Measurements from ENCODE around the gene TBK1. TPM values are rescaled to one million over a fixed set of nuclear protein-coding genes. Genes with fewer than 3 reads are reported as not detected.
A peak's percentile ranks its signal among the peaks of the same experiment; 100 is the strongest.

The TBK1 gene
- total RNA-seq (2021) (30.2 and 33.8 TPM in 2 replicates), Bru-seq, nascent RNA (percentile 93 among the genes with signal in this experiment), BruChase-seq, experiment 1, labeled RNA remaining after a 2-hour chase (percentile 91 among the genes with signal in this experiment), BruChase-seq, experiment 2, labeled RNA remaining after a 6-hour chase (percentile 80 among the genes with signal in this experiment)
- long read RNA-seq, transcript TBK1-201 (21 exons, 3,256 nt), result major isoform, 51 of 79 reads
- long read RNA-seq, partial matches to known transcripts, result 17 of 79 reads
- long read RNA-seq, other reads (novel, unspliced or antisense), result 11 of 79 reads

- TF ChIP-seq EZH2 (IDR thresholded peaks at IDR 0.05; ENCODE audit: borderline replicate concordance, low read depth, low read length, poor library complexity, severe bottlenecking), result no peak
- no peak for TF ChIP-seq CTCF (conservative IDR thresholded peaks at IDR 0.05; ENCODE audit: low read depth, low read length)
- H3K27ac ChIP-seq (ENCODE audit: low read depth, low read length, poor library complexity, severe bottlenecking), result peak within 1 kb of the TSS; percentile 87
- peaks cover 31% of the 10 kb centered on the region for H3K36me3 ChIP-seq (ENCODE audit: insufficient read depth, low read length, poor library complexity, severe bottlenecking)
- intact Hi-C loops (cut with micrococcal nuclease; ENCODE audit: unreplicated experiment), result loop anchor here (10.0 kb wide), 1 partner anchor 243 kb away; no protein-coding TSS in a partner anchor
- peak; percentile 74 for DNase-seq (ENCODE audit: low spot score)
- ChIA-PET POLR2A (ENCODE audit: low non-redundant PET) (no interaction called here), CTCF (no interaction called here)
- no peaks in the 10 kb centered on the region for H3K9me3 ChIP-seq (ENCODE audit: low read depth, low read length, poor library complexity, severe bottlenecking)
- no peaks in the 10 kb centered on the region for H3K27me3 ChIP-seq (replicated peaks; ENCODE audit: insufficient read depth, low read depth, low read length, poor library complexity)
- peak within 1 kb of the TSS; percentile 90 for H3K4me3 ChIP-seq (ENCODE audit: low read depth, low read length, poor library complexity, severe bottlenecking)
- peaks cover 11% of the 10 kb centered on the region for H3K4me1 ChIP-seq (ENCODE audit: insufficient read depth, low read length, poor library complexity, severe bottlenecking)
- BruUV-seq (replicated peaks), result no TSS peak
Observed at GRCh38 chr12:64451687-64452558, at the start of gene TBK1. TSS of gene TBK1 (plus strand) at chr12:64452120. CDS start at chr12:64455871, 3,751 bp downstream.

- intact Hi-C loops (cut with micrococcal nuclease; ENCODE audit: unreplicated experiment), result no loop called here
- DNase-seq (ENCODE audit: low spot score), result no peak
- TF ChIP-seq CTCF (conservative IDR thresholded peaks at IDR 0.05; ENCODE audit: low read depth, low read length), result no peak
- TF ChIP-seq EZH2 (IDR thresholded peaks at IDR 0.05; ENCODE audit: borderline replicate concordance, low read depth, low read length, poor library complexity, severe bottlenecking), result no peak
- ChIA-PET POLR2A (ENCODE audit: low non-redundant PET) (no interaction called here), CTCF (no interaction called here)
- BruUV-seq (replicated peaks), result no TSS peak
- Histone ChIP-seq H3K9me3 (ENCODE audit: low read depth, low read length, poor library complexity, severe bottlenecking) (no peaks in the 10 kb centered on the region), H3K4me1 (ENCODE audit: insufficient read depth, low read length, poor library complexity, severe bottlenecking) (peaks cover 13% of the 10 kb centered on the region), H3K27ac (ENCODE audit: low read depth, low read length, poor library complexity, severe bottlenecking) (no peak overlapping the region), H3K4me3 (ENCODE audit: low read depth, low read length, poor library complexity, severe bottlenecking) (no peak overlapping the region), H3K27me3 (replicated peaks; ENCODE audit: insufficient read depth, low read depth, low read length, poor library complexity) (no peaks in the 10 kb centered on the region), H3K36me3 (ENCODE audit: insufficient read depth, low read length, poor library complexity, severe bottlenecking) (no peaks in the 10 kb centered on the region)
Observed at GRCh38 chr12:64402181-64402580, 49.7 kb upstream of the TBK1 start.

GRCh38 chr12:64403707-64404469, 48.0 kb upstream of the TBK1 start, which contains the start of gene XPOT:
TSS of gene XPOT (plus strand) at chr12:64404392. CDS start at chr12:64410036, 5,644 bp downstream.
- no peak for TF ChIP-seq CTCF (conservative IDR thresholded peaks at IDR 0.05; ENCODE audit: low read depth, low read length)
- no peak for TF ChIP-seq EZH2 (IDR thresholded peaks at IDR 0.05; ENCODE audit: borderline replicate concordance, low read depth, low read length, poor library complexity, severe bottlenecking)

More at GRCh38 chr12:64403707-64404469, 48.0 kb upstream of the TBK1 start, which contains the start of gene XPOT:
- no peaks in the 10 kb centered on the region for H3K9me3 ChIP-seq (ENCODE audit: low read depth, low read length, poor library complexity, severe bottlenecking)
- intact Hi-C loops (cut with micrococcal nuclease; ENCODE audit: unreplicated experiment), result no loop called here
- peak within 1 kb of the TSS; percentile 100 for H3K27ac ChIP-seq (ENCODE audit: low read depth, low read length, poor library complexity, severe bottlenecking)
- peaks cover 30% of the 10 kb centered on the region for H3K4me1 ChIP-seq (ENCODE audit: insufficient read depth, low read length, poor library complexity, severe bottlenecking)
- ChIA-PET CTCF (interaction anchor here (0.7 kb wide), 1 partner anchor 13 kb away, joined by 3 read pairs; the partner anchor contains the start of gene C12orf56), POLR2A (ENCODE audit: low non-redundant PET) (interaction anchor here (0.5 to 0.6 kb wide), 3 partner anchors 90 to 1545 kb away, joined by 3 to 5 read pairs (median 3); no protein-coding TSS in a partner anchor)
- H3K27me3 ChIP-seq (replicated peaks; ENCODE audit: insufficient read depth, low read depth, low read length, poor library complexity), result no peaks in the 10 kb centered on the region
- H3K36me3 ChIP-seq (ENCODE audit: insufficient read depth, low read length, poor library complexity, severe bottlenecking), result peaks cover 2% of the 10 kb centered on the region
- peak; percentile 98 for DNase-seq (ENCODE audit: low spot score)
- TSS peak; percentile 94 for BruUV-seq (replicated peaks)
- peak within 1 kb of the TSS; percentile 95 for H3K4me3 ChIP-seq (ENCODE audit: low read depth, low read length, poor library complexity, severe bottlenecking)
